ACC112 (cell line): ENCODE results near the gene ZMIZ1.

Experiments
- H2AFZ ChIP-seq: fragments of 200-600 bp; sonication (generic); one replicate; pipeline ENCODE4 v1.6.0; 2017; ENCODE audit warnings: antibody characterized with exemption, low read length; ENCODE audit not compliant: unreplicated experiment
- H3K27ac ChIP-seq: fragments of 200-600 bp; sonication (generic); 2 replicates; pipeline ENCODE4 v1.5.1; 2014; ENCODE audit warnings: low read depth, mild to moderate bottlenecking, antibody characterized with exemption, low read length, moderate library complexity
- H3K27me3 ChIP-seq: fragments of 200-600 bp; sonication (generic); 2 replicates; pipeline ENCODE4 v1.6.1; 2014; ENCODE audit warnings: mild to moderate bottlenecking, antibody characterized with exemption, low read length, moderate library complexity, mixed read lengths; ENCODE audit not compliant: insufficient read depth
- H3K36me3 ChIP-seq: fragments of 200-600 bp; sonication (generic); 2 replicates; pipeline ENCODE4 v1.6.1; 2016; ENCODE audit warnings: mild to moderate bottlenecking, antibody characterized with exemption, low read length, moderate library complexity, mixed read lengths; ENCODE audit not compliant: insufficient read depth
- H3K4me1 ChIP-seq: fragments of 200-600 bp; sonication (generic); one replicate; pipeline ENCODE4 v1.6.1; 2016; ENCODE audit warnings: low read length, mixed read lengths; ENCODE audit not compliant: insufficient read depth, unreplicated experiment, control insufficient read depth
- H3K4me3 ChIP-seq: fragments of 200-600 bp; sonication (generic); 2 replicates; pipeline ENCODE4 v1.5.1; 2014; ENCODE audit warnings: mild to moderate bottlenecking, low read depth, low read length
- H3K79me2 ChIP-seq: fragments of 200-600 bp; sonication (generic); one replicate; pipeline ENCODE4 v1.6.0; 2016; ENCODE audit warnings: low read length; ENCODE audit not compliant: control insufficient read depth, unreplicated experiment, insufficient read depth

Gene ZMIZ1

DNA sequence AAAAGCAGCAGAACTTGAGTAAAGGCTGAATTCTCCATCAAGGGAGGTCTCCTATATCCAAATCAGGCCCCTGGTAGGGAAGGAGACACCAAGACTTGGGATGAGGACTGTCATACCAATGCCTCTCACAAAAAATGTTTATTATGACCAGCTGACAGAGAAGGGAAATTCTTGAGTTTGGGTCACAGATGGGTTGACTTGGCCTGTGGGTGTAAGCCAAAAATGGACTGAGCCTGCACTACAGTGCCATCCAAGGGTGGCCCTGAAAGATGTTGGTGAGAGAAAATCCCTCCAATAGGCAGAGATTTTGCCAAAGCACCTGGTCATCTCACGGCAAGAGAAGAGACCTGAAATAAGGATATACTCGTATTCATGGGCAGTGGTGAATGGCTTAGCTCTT is 251.6 kb downstream of the ZMIZ1 start:
- peaks cover 54% of the 10 kb centered on the region for H3K4me1 ChIP-seq
- no peak overlapping the region for H2AFZ ChIP-seq
- H3K4me3 ChIP-seq = no peak overlapping the region
- no peaks in the 10 kb centered on the region for H3K27me3 ChIP-seq
- no peaks in the 10 kb centered on the region for H3K36me3 ChIP-seq
- H3K79me2 ChIP-seq = no peaks in the 10 kb centered on the region
- H3K27ac ChIP-seq = peak overlapping the region; percentile 93

DNA sequence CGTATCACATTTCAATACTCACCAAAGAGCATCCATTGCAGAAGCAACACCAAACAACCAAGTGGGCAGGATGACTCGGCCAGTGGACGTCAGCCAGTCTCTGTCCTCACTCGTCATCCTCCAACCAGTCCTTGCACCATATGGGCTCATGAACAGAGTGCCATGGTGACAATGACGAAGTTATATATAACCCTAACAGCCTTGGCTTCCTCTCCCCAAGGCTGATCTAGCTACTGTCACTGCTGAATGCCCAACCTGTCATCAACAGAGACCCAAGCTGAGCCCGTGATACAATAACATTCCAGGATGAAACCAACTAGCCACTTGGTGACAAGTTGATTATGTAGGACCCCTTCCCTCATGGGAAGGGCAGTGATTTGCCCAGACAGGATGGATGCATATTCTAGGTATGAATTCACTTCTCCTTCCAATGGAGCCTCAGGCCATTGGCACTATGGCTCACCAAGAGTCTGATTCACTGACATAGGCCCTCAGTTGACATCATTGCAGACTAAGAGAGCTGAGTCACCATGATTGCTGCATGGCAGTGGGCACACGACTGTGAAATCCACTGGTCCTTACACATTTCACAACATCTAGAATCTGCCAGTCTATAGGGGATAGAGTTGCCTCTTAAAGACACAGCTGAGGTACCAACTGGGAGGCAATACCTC is 252.2 kb downstream of the ZMIZ1 start:
- H3K27ac ChIP-seq = peak overlapping the region; percentile 93

DNA sequence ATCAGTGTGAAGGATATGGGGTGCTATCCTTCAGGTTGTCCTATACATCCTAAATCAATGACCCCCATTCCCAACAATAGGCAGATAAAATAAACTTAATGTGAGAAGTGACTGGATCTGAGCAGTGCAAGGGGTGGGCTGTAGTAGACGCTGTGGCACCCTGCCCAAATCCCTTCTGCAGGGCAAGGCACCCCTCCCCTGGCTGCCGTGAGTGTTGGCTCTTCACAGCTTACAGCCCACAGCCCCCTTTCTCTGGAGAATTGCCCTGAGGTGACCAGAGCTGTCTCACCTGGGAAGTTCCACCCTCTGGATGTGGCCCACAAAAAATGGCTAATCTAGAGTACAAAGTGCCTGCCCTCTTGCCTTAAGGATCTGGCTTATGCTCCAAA is 252.7 kb downstream of the ZMIZ1 start:
- no peaks in the 10 kb centered on the region for H3K36me3 ChIP-seq
- H3K4me1 ChIP-seq = peaks cover 51% of the 10 kb centered on the region
- no peaks in the 10 kb centered on the region for H3K27me3 ChIP-seq
- H2AFZ ChIP-seq = no peak overlapping the region
- peak overlapping the region; percentile 93; the same call in 1 of the 2 replicates for H3K27ac ChIP-seq
- H3K79me2 ChIP-seq = no peaks in the 10 kb centered on the region
- no peak overlapping the region for H3K4me3 ChIP-seq

More for the DNA sequence above, 252.2 kb downstream of the ZMIZ1 start:
- Histone ChIP-seq H3K4me3 (no peak overlapping the region), H3K27me3 (no peaks in the 10 kb centered on the region), H3K36me3 (no peaks in the 10 kb centered on the region), H2AFZ (no peak overlapping the region), H3K79me2 (no peaks in the 10 kb centered on the region), H3K4me1 (peaks cover 54% of the 10 kb centered on the region)

DNA sequence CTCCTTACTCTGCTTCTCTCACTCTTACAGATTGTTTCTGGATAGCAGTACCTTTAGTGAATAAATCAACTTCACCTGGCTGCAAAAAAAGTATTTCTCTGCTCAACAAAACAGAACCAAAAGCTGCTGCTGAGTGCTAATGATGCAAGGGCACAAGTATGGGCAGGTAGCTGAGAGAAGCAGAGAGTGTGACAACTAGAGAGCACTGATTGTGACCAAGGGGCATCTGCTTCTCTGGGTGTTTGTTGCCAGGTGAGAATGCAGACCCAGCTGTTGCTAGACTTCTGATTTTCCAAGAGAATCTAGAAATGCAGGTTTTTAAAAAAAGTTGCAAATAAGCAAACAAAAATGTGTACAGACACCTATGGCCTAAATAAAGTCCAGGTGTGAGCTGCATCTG is 253.2 kb downstream of the ZMIZ1 start:
- Histone ChIP-seq H3K27me3 (no peaks in the 10 kb centered on the region), H3K27ac (no peak overlapping the region; the same call in 1 of the 2 replicates), H3K4me1 (peaks cover 47% of the 10 kb centered on the region), H3K36me3 (no peaks in the 10 kb centered on the region), H3K4me3 (no peak overlapping the region), H2AFZ (no peak overlapping the region), H3K79me2 (no peaks in the 10 kb centered on the region)

DNA sequence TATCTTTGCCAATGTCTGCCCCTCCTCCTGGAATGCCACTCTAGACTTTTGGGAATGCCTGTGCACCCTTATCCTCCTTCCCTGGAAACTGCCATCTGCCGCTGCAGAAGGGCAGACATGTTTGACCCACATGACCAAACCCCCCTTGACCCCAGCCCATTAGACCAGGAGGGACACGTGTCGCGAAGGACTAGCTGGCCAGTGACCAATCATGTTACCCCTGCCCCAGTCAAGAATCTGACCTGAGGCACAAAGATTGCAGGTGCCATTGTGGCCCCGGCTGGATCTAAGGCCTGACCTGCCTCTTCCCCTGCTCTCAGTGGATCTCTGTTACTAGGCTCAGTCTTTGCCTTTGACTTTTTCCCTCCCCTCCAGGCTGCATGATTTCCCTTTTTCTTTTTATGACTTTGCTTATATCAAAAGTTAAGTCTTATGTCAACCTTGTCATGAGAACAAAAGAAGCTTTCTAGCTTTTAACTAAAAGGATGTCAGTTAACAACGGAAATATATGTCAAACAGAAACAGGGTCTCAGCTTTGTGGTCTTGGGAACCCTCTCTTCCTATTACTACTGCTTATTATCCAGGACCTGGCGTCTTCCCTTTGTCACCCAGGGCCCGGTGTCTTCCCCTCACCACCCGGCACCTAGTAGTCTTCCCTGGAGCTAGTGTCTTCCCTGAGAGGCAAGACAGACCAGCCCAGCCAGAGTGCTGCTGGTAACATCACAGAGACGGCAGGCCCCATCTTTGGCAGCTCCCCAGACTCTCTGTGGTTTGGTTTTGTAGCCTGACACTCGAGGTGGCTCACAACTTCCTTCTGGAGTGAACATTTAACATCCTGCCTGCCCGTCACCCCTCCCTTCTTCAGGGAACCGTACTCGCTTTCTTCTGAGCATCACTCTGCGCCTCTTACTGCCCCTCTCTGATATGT is 254.1 kb downstream of the ZMIZ1 start:
- Histone ChIP-seq H3K4me1 (peaks cover 38% of the 10 kb centered on the region), H2AFZ (no peak overlapping the region), H3K27me3 (no peaks in the 10 kb centered on the region), H3K27ac (peak overlapping the region; percentile 43; the same call in 1 of the 2 replicates), H3K36me3 (no peaks in the 10 kb centered on the region), H3K4me3 (no peak overlapping the region), H3K79me2 (no peaks in the 10 kb centered on the region)

DNA sequence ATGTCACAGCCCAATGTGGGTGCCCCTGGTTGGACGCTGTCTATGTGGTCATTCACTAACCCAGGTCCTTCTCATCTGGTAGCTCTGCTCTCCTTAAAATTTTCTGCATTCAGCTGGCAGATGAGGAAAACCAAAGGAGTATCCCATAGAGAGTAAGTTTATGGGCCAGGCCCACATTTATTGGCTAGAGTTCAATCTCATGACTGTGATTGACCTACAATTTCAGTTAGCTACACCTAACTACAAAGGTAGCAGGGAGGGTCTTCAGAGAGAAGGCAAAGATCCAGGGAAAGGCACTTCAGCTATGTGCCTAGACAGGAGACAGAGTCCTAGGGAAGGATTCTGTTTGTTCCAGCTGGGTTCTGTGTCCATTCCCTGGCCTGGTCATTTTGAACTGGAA is 254.8 kb downstream of the ZMIZ1 start:
- H3K36me3 ChIP-seq = no peaks in the 10 kb centered on the region
- H2AFZ ChIP-seq = no peak overlapping the region
- H3K4me1 ChIP-seq = peaks cover 31% of the 10 kb centered on the region
- H3K79me2 ChIP-seq = no peaks in the 10 kb centered on the region
- H3K27me3 ChIP-seq = no peaks in the 10 kb centered on the region
- peak overlapping the region; percentile 15; the same call in 1 of the 2 replicates for H3K27ac ChIP-seq
- no peak overlapping the region for H3K4me3 ChIP-seq

DNA sequence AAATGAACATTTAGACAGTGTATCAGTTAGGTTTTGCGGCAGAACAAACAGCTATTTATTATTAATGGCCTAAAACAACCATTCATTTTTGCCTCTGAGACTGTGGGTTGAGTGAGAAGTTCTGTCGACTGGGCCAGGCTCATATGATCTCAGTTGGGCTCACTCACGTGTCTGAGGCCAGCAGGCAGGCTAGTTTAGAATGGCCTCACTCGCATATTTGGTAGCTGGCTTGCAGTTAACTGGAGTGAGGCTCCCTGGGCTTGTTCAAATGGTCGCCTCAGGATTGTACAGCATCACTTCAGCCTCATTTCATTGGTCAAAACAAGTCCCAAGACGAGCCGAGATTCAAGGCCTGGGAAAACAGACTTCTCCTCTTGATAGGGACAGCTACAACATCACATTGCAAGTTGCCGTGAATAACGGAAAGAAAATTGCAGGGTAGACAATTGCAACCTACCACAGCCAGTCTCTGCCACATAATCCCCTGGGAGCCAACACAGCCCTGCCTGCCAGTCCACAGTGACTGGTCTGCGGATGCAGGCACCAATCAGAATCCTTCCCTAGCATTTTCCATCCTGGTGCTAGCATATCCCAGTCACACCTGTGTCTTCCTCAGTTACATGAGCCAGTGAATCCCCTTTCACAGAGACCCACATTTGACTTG is 255.4 kb downstream of the ZMIZ1 start:
- Histone ChIP-seq H3K79me2 (no peaks in the 10 kb centered on the region), H3K4me3 (no peak overlapping the region), H3K27me3 (no peaks in the 10 kb centered on the region), H3K36me3 (no peaks in the 10 kb centered on the region), H3K4me1 (peaks cover 34% of the 10 kb centered on the region), H2AFZ (no peak overlapping the region), H3K27ac (no peak overlapping the region)

DNA sequence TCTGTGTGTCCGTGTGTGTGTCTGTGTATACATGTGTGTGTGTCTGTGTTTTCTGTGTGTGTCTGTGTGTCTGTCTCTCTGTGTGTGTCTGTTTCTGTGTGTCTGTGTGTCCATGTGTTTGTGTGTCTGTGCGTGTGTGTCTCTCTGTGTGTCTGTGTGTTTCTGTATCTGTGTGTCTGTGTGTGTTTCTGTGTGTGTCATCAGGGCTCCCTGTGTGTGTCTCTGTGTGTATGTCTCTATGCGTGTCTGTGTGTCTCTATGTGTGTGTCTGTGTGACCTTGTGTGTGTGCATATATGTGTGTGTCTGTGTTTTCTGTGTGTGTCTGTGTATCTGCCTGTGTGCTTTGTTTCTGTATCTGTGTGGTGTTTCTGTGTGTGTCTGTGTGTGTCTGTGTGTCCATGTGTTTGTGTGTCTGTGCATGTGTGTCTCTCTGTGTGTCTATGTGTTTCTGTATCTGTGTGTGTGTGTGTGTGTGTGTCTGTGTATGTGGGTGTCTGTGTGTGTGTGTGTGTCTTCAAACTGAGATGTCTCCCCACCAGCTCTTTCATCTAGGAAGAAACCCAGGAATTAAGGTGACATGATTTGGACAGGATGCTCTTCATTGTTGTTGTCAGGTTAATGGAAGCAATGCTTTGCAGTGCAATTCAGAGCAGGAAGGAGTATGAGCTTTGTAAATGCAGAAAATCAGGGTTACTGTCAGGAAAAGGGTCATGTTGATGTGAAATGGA is 257.8 kb downstream of the ZMIZ1 start:
- H3K27me3 ChIP-seq = no peaks in the 10 kb centered on the region
- H3K27ac ChIP-seq = no peak overlapping the region
- no peaks in the 10 kb centered on the region for H3K79me2 ChIP-seq
- no peaks in the 10 kb centered on the region for H3K36me3 ChIP-seq
- no peak overlapping the region for H3K4me3 ChIP-seq
- H3K4me1 ChIP-seq = peaks cover 27% of the 10 kb centered on the region
- no peak overlapping the region for H2AFZ ChIP-seq

DNA sequence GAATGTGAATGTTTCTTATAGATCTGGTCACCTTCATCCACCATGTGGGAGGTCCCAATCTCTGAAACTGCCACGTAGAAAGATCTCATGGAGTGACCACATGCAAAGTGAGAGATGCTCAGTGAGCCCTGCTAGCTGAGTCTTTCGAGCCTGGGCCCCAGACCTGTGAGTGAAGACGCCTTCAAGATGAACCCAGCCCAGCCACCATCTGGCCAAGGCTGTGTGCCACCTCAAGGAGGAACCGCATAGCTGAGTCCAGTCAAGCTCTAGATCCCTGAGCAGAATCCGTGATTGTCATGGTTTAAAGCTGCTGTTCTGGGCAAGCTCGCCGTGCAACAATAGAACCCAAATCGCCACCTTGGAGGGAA is 258.3 kb downstream of the ZMIZ1 start:
- H2AFZ ChIP-seq = no peak overlapping the region
- no peaks in the 10 kb centered on the region for H3K27me3 ChIP-seq
- H3K36me3 ChIP-seq = no peaks in the 10 kb centered on the region
- no peak overlapping the region for H3K4me3 ChIP-seq
- H3K79me2 ChIP-seq = no peaks in the 10 kb centered on the region
- H3K27ac ChIP-seq = no peak overlapping the region
- peaks cover 26% of the 10 kb centered on the region for H3K4me1 ChIP-seq

DNA sequence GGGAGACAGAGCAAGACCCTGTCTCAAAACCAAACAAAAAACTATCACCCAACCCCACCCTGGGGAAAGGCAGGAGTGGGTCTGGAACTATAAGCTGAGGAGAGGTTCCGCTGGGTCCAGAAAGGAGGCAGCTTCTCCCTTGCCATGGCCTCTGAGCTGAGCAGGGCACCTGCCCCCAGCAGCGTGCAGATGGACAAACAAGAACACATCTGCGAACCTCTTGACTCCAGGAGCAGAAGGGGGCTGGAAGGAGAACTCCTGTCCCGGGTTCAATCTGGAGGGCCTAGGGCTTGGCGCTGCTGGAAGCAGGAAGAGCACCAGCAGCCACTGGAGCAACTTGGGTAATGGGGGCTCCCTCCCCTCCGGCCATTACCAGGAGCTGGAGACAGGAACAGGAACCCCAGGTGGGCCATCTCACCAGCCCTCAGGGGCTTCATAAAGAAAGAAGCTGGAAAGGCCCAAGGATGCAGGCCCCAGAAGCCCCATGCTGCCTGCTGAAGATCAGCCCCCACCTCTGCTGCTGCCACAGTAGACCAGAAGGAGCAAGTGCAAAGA is 259.5 kb downstream of the ZMIZ1 start:
- no peak overlapping the region for H2AFZ ChIP-seq
- no peaks in the 10 kb centered on the region for H3K36me3 ChIP-seq
- peaks cover 19% of the 10 kb centered on the region for H3K4me1 ChIP-seq
- H3K4me3 ChIP-seq = no peak overlapping the region
- H3K27me3 ChIP-seq = no peaks in the 10 kb centered on the region
- H3K79me2 ChIP-seq = no peaks in the 10 kb centered on the region
- H3K27ac ChIP-seq = no peak overlapping the region
